HG02763 (cell line): ENCODE measurements around the gene NUP54.

Experiments
- ATAC-seq: cut with Tn5 transposase; IDR thresholded peaks from one replicate; pipeline ENCODE4 v1.9.1; 2021; ENCODE audit warnings: mild to moderate bottlenecking, moderate library complexity; ENCODE audit not compliant: unreplicated experiment

Gene NUP54

GRCh38 chr4:76074993-76075600 lies 73.1 kb downstream of the NUP54 start:
- ATAC-seq: no peak

GRCh38 chr4:76074468-76074867 lies 73.7 kb downstream of the NUP54 start, which contains the start of gene ART3:
Gene ART3 (plus strand): TSS chr4:76074709. CDS start chr4:76075890, 1,181 bp downstream.
- ATAC-seq: no peak

- no peak for ATAC-seq
Observed at GRCh38 chr4:76072760-76073159, 75.4 kb downstream of the NUP54 start.

- peak; percentile 64 for ATAC-seq
Observed at GRCh38 chr4:76067652-76068286, 80.4 kb downstream of the NUP54 start.

GRCh38 chr4:76066546-76066945 lies 81.7 kb downstream of the NUP54 start:
- ATAC-seq: no peak
